IPS DF 6.9 (cell line): Measurements from ENCODE around the gene IPO13.
A peak's percentile ranks its signal among the peaks of the same experiment; 100 is the strongest.

ENCODE experiments used
- DNase-seq: peaks from one replicate; pipeline ENCODE4 v3.0.0-alpha.2; 2013; ENCODE audit warnings: low read depth, low spot score
- H3K27ac ChIP-seq: one replicate; pipeline ENCODE4 v1.5.1; 2013; ENCODE audit warnings: low read length, control low read depth
- H3K27me3 ChIP-seq: 2 replicates; pipeline ENCODE4 v1.6.1; 2013; ENCODE audit warnings: mild to moderate bottlenecking, low read length; ENCODE audit not compliant: control insufficient read depth, insufficient read depth
- H3K36me3 ChIP-seq: 2 replicates; pipeline ENCODE4 v1.6.1; 2013; ENCODE audit warnings: low read length; ENCODE audit not compliant: control insufficient read depth, insufficient read depth
- H3K4me1 ChIP-seq: 2 replicates; pipeline ENCODE4 v1.6.1; 2013; ENCODE audit warnings: low read length; ENCODE audit not compliant: control insufficient read depth, insufficient read depth
- H3K4me3 ChIP-seq: 2 replicates; pipeline ENCODE4 v1.5.1; 2013; ENCODE audit warnings: mild to moderate bottlenecking, low read length
- H3K9me3 ChIP-seq: 2 replicates; pipeline ENCODE4 v1.6.1; 2013; ENCODE audit warnings: low read length, inconsistent platforms; ENCODE audit not compliant: control insufficient read depth, insufficient read depth
- WGBS: extraction: QIAGEN DNeasy Blood & Tissue Kit; methylation state at CpG from one replicate; pipeline ENCODE4 v1.1.7; 2013; ENCODE audit warnings: mixed read lengths, missing lambda C conversion rate; ENCODE audit not compliant: insufficient read length, insufficient coverage; 5-methylcytosine and 5-hydroxymethylcytosine counted together

The IPO13 gene

DNA sequence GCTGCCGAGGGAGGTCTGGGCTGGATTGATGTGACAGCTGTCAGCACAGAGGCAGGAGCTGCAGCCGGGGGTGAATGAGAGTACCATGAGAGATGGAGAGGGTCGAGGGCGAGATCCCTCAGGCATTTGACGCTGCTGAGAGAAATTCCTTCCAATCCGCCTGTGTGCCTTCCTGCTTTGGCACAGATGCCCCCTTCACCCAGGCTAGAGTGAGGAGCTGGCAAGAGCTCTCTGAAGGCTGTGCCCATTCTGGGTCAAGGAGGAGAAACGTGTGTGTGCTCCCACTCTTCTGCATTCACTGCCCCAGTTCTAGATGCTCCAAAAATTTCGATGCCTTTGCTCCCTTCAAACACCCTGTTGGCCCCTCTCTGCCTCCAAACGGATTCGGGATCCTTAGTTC, 8.4 kb upstream of the IPO13 start:
- Histone ChIP-seq H3K4me3 (no peak overlapping the region), H3K9me3 (no peaks in the 10 kb centered on the region), H3K4me1 (peaks cover 10% of the 10 kb centered on the region), H3K27ac (no peak overlapping the region), H3K36me3 (no peaks in the 10 kb centered on the region), H3K27me3 (no peaks in the 10 kb centered on the region)
- WGBS, result no CpG with 5 or more reads among the region's 10 CpGs
- DNase-seq, result no peak

DNA sequence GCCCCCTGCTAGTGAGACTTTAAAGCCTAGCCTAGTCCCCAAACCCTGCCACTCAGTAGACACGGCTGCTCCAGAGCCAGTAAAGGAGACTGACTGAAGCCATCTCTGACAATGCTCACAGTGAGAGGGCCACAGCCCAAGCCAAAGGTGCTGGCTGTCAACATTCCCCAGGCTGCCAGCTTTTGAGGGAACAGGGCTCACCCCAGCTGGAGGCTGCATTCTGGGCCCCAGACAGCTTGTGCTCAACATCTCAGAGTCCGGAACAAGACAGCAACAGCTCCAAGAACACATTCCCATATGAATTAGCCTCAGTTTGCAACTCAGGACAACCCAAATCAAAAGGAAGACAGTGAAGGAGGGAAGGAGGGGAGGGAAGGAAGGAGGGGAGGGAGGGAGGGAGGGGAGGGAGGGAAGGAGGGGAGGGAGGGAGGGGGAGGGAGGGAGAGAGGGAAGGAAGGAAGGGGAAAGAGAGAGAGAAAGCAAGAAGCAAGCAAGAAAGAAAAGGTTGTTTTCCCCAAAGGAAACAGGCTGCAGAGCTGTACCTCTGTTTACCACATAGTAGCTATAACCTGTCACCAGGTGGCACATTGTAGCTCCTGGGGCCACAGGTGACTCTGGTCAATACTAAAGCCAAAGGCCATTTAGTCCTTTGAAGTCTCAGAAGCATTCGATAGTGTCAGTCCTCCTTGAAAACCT, 7.7 kb upstream of the IPO13 start:
- no peaks in the 10 kb centered on the region for H3K9me3 ChIP-seq
- no peak overlapping the region for H3K27ac ChIP-seq
- WGBS, result no CpG with 5 or more reads among the region's 3 CpGs
- DNase-seq, result no peak
- no peaks in the 10 kb centered on the region for H3K27me3 ChIP-seq
- peaks cover 10% of the 10 kb centered on the region for H3K4me1 ChIP-seq
- H3K36me3 ChIP-seq, result no peaks in the 10 kb centered on the region
- no peak overlapping the region for H3K4me3 ChIP-seq

DNA sequence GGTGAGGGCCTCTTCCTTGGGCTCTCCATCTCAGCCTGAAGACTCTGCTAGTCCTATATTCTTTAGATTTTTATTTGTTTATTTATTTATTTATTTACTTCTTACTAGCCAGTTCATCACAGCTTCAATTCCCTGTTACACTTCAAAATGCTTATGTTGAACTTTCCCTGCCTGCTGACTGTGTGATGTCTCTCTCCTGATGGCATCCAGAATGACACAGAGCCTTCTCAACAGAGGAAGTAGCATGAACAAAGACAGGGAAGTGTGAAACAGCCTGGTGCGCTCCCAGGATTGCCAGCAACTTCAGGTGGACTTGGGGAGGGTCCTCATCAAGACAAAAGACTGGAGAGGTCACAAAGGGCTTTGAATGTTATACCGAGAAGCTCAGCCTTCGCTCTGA, 4.3 kb upstream of the IPO13 start:
- WGBS, result no CpG with 5 or more reads among the region's 3 CpGs
- no peaks in the 10 kb centered on the region for H3K27me3 ChIP-seq

DNA sequence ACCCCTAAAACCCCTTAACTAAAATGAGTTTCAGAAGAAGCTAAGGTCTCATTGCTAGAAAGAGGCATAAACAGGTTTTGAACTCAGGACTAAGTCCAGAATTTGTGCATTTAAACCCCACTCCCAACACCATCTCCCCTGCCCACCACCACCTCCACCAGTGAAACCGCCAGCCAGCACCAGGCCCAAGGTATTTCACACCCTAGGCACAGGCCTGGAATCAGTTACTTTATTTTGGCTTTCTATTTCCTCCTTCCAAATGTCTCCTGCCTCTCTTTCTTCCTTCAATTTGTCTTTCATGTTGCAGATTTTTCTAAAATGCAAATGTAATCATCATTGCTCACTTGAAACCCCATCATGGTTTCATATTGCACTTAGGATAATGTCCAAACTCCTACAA, 1.9 kb upstream of the IPO13 start:
- no peak overlapping the region for H3K27ac ChIP-seq
- no CpG with 5 or more reads among the region's 1 CpG for WGBS
- no peaks in the 10 kb centered on the region for H3K27me3 ChIP-seq
- H3K4me3 ChIP-seq, result no peak overlapping the region
- H3K4me1 ChIP-seq, result peaks cover 3% of the 10 kb centered on the region; the same call in 1 of the 2 replicates
- no peak for DNase-seq
- H3K9me3 ChIP-seq, result no peaks in the 10 kb centered on the region
- H3K36me3 ChIP-seq, result no peaks in the 10 kb centered on the region

More for the DNA sequence above, 4.3 kb upstream of the IPO13 start:
- DNase-seq, result no peak
- no peak overlapping the region for H3K27ac ChIP-seq
- no peak overlapping the region for H3K4me3 ChIP-seq
- H3K4me1 ChIP-seq, result 0 out of 2 replicates have a peak, but pooled peaks cover 4% of the 10 kb centered on the region
- H3K36me3 ChIP-seq, result no peaks in the 10 kb centered on the region
- H3K9me3 ChIP-seq, result no peaks in the 10 kb centered on the region

DNA sequence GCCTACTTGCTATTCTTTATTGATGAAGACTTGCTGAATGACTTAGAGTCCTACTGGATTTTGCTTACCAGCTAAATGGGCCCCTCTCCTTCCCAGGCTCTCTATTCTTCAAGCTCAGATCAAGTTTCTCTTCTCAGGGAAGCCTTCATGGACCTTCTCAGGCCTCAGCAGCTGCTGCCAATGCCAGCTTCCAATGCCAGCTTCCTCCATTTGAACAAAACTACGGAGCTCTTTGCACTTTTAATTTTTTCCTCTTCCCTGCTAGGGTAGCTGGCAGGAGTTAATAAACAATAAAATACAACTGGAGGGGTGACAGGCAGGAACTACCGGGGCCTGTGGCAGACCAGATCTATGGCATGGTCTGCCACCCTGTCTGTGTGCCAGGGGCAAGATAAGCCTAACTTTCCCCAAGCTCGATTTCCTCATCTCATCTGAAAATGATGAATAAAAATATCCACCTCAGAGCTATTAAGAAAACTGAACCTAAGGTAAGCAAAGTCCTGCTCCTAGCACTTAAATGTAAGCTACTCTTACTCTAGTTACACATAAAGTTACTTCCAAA, 995 bp upstream of the IPO13 start:
- Histone ChIP-seq H3K4me1 (peaks cover 3% of the 10 kb centered on the region; the same call in 1 of the 2 replicates), H3K27ac (no peak overlapping the region), H3K9me3 (no peaks in the 10 kb centered on the region), H3K36me3 (no peaks in the 10 kb centered on the region; the same call in 1 of the 2 replicates), H3K4me3 (no peak overlapping the region; the same call in 1 of the 2 replicates), H3K27me3 (no peaks in the 10 kb centered on the region)
- no CpG with 5 or more reads among the region's 3 CpGs for WGBS
- DNase-seq, result no peak

DNA sequence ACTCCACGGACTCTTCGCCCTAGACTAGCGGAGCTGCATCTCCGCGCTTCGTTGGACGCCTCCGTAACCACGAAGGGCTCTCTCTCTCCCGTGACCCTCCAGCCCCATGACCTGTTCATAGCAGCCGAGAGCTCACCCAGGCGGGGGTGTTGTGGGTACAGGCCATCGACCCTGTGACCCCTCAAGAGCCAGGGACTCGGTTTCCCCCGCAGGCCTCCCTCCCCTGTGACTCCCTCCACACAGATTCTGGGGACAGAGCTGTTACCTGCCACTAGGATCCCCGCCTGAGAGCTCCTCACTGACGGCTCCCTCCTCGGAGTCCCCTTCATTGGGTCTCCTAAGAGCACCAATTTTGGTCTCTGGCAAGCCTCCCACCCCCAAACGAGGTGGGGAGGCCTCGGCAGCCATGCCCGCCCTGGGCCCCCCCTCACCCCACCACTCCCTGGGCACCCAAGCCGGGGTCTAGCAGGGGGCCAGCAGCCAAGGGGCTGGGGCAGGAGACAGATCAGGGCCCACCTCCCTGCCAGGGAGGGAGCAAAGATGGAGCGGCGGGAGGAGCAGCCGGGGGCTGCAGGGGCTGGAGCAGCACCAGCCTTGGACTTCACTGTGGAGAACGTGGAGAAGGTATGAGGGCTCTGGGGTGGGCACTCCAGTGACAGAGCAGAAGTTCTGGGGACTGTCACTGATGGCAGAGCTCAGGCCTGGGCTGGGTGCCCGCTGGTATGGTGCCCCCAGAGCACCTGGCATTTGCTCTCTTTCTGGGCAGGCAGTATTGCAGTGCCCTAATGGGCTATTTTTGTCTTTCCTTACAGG, 517 bp downstream of the IPO13 start:
- Histone ChIP-seq H3K27ac (no peak overlapping the region), H3K36me3 (no peaks in the 10 kb centered on the region; the same call in 1 of the 2 replicates), H3K9me3 (no peaks in the 10 kb centered on the region), H3K27me3 (no peaks in the 10 kb centered on the region), H3K4me1 (peaks cover 3% of the 10 kb centered on the region; the same call in 1 of the 2 replicates), H3K4me3 (peak overlapping the region; percentile 79)
- no peak for DNase-seq
- WGBS, result no CpG with 5 or more reads among the region's 27 CpGs

DNA sequence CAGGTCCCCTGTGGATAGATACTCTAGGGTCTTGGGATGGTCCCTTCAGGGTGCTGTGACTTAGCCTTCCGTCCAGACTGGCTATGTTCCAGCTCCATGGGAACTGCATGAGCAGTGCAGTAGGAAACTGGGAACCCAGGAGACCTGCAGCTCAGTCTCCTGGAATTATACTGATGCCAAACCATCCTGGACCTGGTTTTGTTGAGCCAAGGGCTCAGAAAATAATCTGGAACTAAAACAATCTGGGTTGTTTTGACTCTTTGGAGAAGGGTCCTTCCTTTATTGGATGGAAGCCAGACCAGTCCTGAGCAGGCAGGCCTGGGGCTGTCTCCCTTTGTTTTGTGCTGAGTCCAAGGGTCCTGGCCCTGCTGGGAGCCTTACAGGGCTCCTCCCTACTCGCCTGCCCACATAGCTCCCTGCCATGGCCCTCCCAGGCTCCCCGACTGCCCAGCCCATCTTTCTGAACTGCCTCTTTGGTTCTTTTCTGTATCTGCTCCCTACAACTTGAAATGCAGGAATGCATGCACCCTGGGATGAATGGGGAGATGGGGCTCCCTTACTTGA, 1.2 kb downstream of the IPO13 start:
- Histone ChIP-seq H3K36me3 (no peaks in the 10 kb centered on the region; the same call in 1 of the 2 replicates), H3K27ac (no peak overlapping the region)
- no CpG with 5 or more reads among the region's 3 CpGs for WGBS

DNA sequence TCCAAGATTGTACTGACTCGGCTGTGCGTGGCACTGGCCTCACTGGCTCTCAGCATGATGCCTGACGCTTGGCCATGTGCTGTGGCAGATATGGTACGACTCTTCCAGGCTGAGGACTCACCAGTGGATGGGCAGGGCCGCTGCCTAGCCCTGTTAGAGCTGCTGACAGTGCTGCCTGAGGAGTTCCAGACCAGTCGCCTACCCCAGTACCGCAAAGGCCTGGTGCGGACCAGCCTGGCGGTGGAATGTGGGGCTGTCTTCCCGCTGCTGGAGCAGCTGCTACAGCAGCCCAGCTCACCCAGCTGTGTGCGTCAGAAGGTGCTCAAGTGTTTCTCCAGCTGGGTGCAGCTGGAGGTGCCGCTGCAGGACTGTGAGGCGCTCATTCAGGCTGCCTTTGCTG, 2.9 kb downstream of the IPO13 start:
- Histone ChIP-seq H3K9me3 (no peaks in the 10 kb centered on the region), H3K27ac (no peak overlapping the region), H3K4me3 (no peak overlapping the region), H3K27me3 (no peaks in the 10 kb centered on the region), H3K4me1 (peaks cover 6% of the 10 kb centered on the region), H3K36me3 (no peaks in the 10 kb centered on the region; the same call in 1 of the 2 replicates)
- DNase-seq, result no peak
- WGBS, result no CpG with 5 or more reads among the region's 13 CpGs

More for the DNA sequence above, 1.2 kb downstream of the IPO13 start:
- Histone ChIP-seq H3K27me3 (no peaks in the 10 kb centered on the region), H3K4me1 (peaks cover 3% of the 10 kb centered on the region; the same call in 1 of the 2 replicates), H3K9me3 (no peaks in the 10 kb centered on the region), H3K4me3 (no peak overlapping the region)
- no peak for DNase-seq

DNA sequence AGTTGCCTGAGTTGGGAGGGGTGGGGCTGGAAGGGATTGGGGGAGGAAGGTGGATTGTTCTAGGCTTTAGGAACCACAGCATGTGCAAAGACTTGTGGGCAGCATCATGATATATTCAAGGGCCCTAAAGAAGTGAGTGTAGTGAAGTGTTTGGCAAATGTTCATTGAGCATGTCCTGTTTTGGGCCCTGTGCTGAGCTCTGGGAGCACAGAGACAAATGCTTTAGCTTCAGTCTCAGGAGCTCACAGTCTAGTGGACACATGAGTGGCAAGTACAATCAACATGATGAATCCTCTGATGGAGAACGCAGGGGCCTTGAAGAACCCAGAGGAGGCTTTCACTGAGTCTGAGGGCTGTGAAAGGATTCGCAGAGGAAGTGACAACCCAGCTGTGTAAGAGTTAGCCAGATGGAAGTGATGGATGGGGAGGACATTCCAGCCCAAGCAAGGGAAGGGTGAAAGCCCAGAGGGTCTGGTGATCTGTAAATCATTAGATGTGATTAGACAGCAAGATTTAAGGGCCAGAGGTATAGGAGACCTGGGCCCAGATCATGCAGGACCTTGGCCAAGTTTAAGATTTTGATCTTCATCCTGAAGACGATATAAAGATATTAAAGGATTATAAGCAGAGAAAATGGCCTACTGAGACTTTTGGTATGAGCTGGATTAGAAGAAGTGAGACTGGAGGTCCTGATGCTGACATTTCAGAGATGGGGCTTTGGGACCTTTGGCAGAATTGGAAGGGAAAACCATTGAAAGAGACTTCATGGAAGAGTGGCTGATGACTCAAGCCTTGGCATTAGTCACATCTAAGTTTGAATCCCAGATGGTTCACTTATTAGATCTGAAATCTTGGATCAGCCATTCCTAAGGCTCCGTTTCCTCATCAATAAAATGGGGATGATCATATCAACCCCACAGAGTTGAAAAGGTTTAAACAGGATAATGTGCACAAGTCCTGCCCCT, 4.6 kb downstream of the IPO13 start:
- Histone ChIP-seq H3K27me3 (no peaks in the 10 kb centered on the region), H3K4me1 (peaks cover 6% of the 10 kb centered on the region), H3K9me3 (no peaks in the 10 kb centered on the region), H3K27ac (no peak overlapping the region), H3K36me3 (no peaks in the 10 kb centered on the region; the same call in 1 of the 2 replicates), H3K4me3 (no peak overlapping the region)
- WGBS, result no CpG with 5 or more reads among the region's 4 CpGs
- no peak for DNase-seq
